WTC11 (cell line): ENCODE results near the gene GGN. TPM values are rescaled to one million over a fixed set of nuclear protein-coding genes. Genes with fewer than 3 reads are reported as not detected.

ENCODE experiments used
- ATAC-seq: fragments of 200-7000 bp; cut with Tn5 transposase; 2 replicates; pipeline ENCODE4 v1.10.0; 2021; ENCODE audit warnings: mild to moderate bottlenecking, moderate library complexity
- CTCF ChIA-PET: fragments of 300-600 bp; sonication (Branson Sonifier 250); formaldehyde crosslinking; loops from one replicate; lab custom pipeline; 2021; ENCODE audit warnings: antibody characterized with exemption; lab: Charles Lee
- POLR2A ChIA-PET: fragments of 350-600 bp; sonication (Branson Sonifier 250); formaldehyde crosslinking; loops from one replicate; lab custom pipeline; 2021; ENCODE audit warnings: antibody characterized with exemption; lab: Charles Lee
- DNase-seq: peaks from one replicate; pipeline ENCODE4 v3.0.0; 2021; ENCODE audit warnings: low spot score
- H3K27ac Mint-ChIP-seq: 2 replicates; pipeline ENCODE4 v1.8.0; 2021; ENCODE audit warnings: mixed read lengths
- H3K27me3 Mint-ChIP-seq: 2 replicates; pipeline ENCODE4 v1.8.0; 2021; ENCODE audit warnings: low read depth, mild to moderate bottlenecking, moderate library complexity, mixed read lengths
- H3K36me3 Mint-ChIP-seq: 2 replicates; pipeline ENCODE4 v1.8.0; 2021; ENCODE audit warnings: mixed read lengths
- H3K4me1 Mint-ChIP-seq: 2 replicates; pipeline ENCODE4 v1.8.0; 2022; ENCODE audit warnings: mixed read lengths
- H3K4me3 Mint-ChIP-seq: 2 replicates; pipeline ENCODE4 v1.8.0; 2021; ENCODE audit warnings: mild to moderate bottlenecking, moderate library complexity, mixed read lengths
- H3K9me3 Mint-ChIP-seq: 2 replicates; pipeline ENCODE4 v1.8.0; 2021; ENCODE audit warnings: mixed read lengths
- ERG ChIP-seq: fragments of 250-450 bp; sonication (Bioruptor Pico); IDR thresholded peaks from 2 replicates; pipeline ENCODE4 v1.8.0; 2021; ENCODE audit warnings: mild to moderate bottlenecking
- IRF2 ChIP-seq: sonication (generic); formaldehyde crosslinking; IDR thresholded peaks from 2 replicates; pipeline ENCODE4 v1.8.0; 2022; ENCODE audit warnings: low read depth, missing genetic modification reagents, borderline replicate concordance
- MAX ChIP-seq: sonication (generic); formaldehyde crosslinking; IDR thresholded peaks from 2 replicates; pipeline ENCODE4 v1.8.0; 2022; ENCODE audit warnings: mild to moderate bottlenecking, missing genetic modification reagents
- NR1H2 ChIP-seq: sonication (generic); formaldehyde crosslinking; IDR thresholded peaks from 2 replicates; pipeline ENCODE4 v1.9.0; 2021; ENCODE audit warnings: mild to moderate bottlenecking, moderate library complexity, missing genetic modification reagents
- NR2C2 ChIP-seq: sonication (generic); formaldehyde crosslinking; IDR thresholded peaks from 2 replicates; pipeline ENCODE4 v1.8.0; 2022; ENCODE audit warnings: mild to moderate bottlenecking, missing genetic modification reagents
- NR3C1 ChIP-seq: sonication (generic); formaldehyde crosslinking; conservative IDR thresholded peaks from 2 replicates; pipeline ENCODE4 v1.8.1; 2023; ENCODE audit warnings: low read depth, mild to moderate bottlenecking, missing genetic modification reagents
- PRDM15 ChIP-seq: sonication (generic); formaldehyde crosslinking; IDR thresholded peaks from 2 replicates; pipeline ENCODE4 v1.8.0; 2022; ENCODE audit warnings: missing genetic modification reagents
- SMAD4 ChIP-seq: sonication (generic); formaldehyde crosslinking; IDR thresholded peaks from 2 replicates; pipeline ENCODE4 v1.8.0; 2022; ENCODE audit warnings: mild to moderate bottlenecking, missing genetic modification reagents
- STAT6 ChIP-seq: sonication (generic); formaldehyde crosslinking; conservative IDR thresholded peaks from 2 replicates; pipeline ENCODE4 v1.8.1; 2023; ENCODE audit warnings: mild to moderate bottlenecking, low read depth, missing genetic modification reagents, moderate library complexity
- ZNF138 ChIP-seq: sonication (generic); formaldehyde crosslinking; conservative IDR thresholded peaks from 2 replicates; pipeline ENCODE4 v1.8.1; 2022; ENCODE audit warnings: mild to moderate bottlenecking, moderate library complexity, missing genetic modification reagents
- ZNF219 ChIP-seq: sonication (generic); formaldehyde crosslinking; IDR thresholded peaks from 2 replicates; pipeline ENCODE4 v1.8.0; 2023; ENCODE audit warnings: missing genetic modification reagents, mild to moderate bottlenecking, borderline replicate concordance
- ZNF263 ChIP-seq: sonication (generic); formaldehyde crosslinking; IDR thresholded peaks from 2 replicates; pipeline ENCODE4 v1.8.1; 2022; ENCODE audit warnings: low read depth, mild to moderate bottlenecking, moderate library complexity, missing genetic modification reagents
- ZNF396 ChIP-seq: fragments of 250-450 bp; sonication (Bioruptor Pico); IDR thresholded peaks from 2 replicates; pipeline ENCODE4 v1.8.0; 2021; ENCODE audit warnings: mild to moderate bottlenecking, moderate library complexity, borderline replicate concordance
- ZNF425 ChIP-seq: fragments of 250-450 bp; sonication (Bioruptor Pico); conservative IDR thresholded peaks from 2 replicates; pipeline ENCODE4 v1.9.0; 2021; ENCODE audit warnings: mild to moderate bottlenecking
- total RNA-seq: library from RNA; stranded (reverse); gene quantifications from 3 replicates; pipeline ENCODE4 v1.2.3, GENCODE V29; 2021

Gene GGN
- total RNA-seq, 1 experiment from 2014 or later, result 2.4 TPM

DNA sequence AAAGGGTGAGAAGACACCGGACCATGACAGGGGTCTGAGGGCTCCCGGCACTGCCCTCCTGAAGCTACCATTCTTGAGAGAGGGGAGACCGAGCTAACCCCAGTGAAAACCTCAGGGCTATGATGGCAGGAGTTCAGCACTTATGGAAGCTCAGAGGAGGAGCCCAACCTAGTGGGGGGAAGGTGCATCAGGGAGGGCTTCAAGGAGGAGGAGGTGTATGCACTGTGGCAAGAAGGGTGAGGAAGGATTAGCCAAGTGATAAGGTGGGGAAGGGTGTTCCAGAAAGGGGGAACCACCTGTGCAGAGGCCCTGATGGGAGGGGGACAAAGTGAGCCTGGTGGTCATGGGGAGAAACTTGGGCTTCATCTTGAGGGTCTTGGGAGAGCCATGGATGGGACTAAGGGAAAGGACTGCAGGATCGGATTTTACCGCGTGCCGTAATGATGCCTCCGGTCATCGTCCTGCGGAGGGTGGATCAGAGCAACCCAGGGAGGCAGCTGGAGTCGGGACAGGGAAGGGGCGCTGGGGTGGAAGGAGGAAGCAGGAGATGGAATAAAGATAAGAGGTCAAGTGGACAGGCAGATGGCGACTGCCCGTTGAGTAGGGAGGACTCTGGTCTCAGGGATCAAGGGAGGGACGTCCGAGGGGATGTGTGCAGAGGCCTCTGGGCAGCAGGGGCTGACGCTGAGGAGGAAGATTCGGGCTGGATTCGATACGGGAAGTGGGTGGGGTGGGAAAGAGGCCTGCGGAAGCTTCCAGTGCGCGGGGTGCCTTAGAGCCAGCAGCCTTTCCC, 26.8 kb downstream of the GGN start:
- H3K4me3 Mint-ChIP-seq, result peak overlapping the region; percentile 86

More for the DNA sequence above, 26.8 kb downstream of the GGN start:
- H3K27me3 Mint-ChIP-seq, result peaks cover 68% of the 10 kb centered on the region
- DNase-seq (no peak), ATAC-seq (no peak)
- H3K4me1 Mint-ChIP-seq, result peaks cover 10% of the 10 kb centered on the region
- H3K9me3 Mint-ChIP-seq, result no peaks in the 10 kb centered on the region
- CTCF ChIA-PET, result interaction anchor here (0.9 to 2.9 kb wide), 12 partner anchors 10 to 218 kb away, joined by 3 to 19 read pairs (median 4); partner anchors contain the start of genes CATSPERG, FAM98C, GGN and PSMD8
- POLR2A ChIA-PET, result interaction anchor here (1.1 to 2.7 kb wide), 4 partner anchors 13 to 56 kb away, joined by 3 to 16 read pairs (median 5); partner anchors contain the start of genes GGN and PSMD8
- TF ChIP-seq IRF2 (CRISPR knock-in tag), result no peak
- no peak for TF ChIP-seq ERG (CRISPR knock-in tag)
- TF ChIP-seq NR3C1 (CRISPR knock-in tag), result no peak
- no peak for TF ChIP-seq STAT6
- no peak for TF ChIP-seq NR2C2
- no peak for TF ChIP-seq ZNF396 (CRISPR knock-in tag)
- TF ChIP-seq NR1H2 (CRISPR knock-in tag), result no peak
- peak; percentile 86; the same call in 1 of the 2 replicates for TF ChIP-seq ZNF263 (CRISPR knock-in tag)
- TF ChIP-seq ZNF425 (CRISPR knock-in tag), result no peak
- TF ChIP-seq MAX (CRISPR knock-in tag), result peak; percentile 9; the same call in 1 of the 2 replicates
- peak; percentile 42 for TF ChIP-seq PRDM15 (CRISPR knock-in tag)
- no peak for TF ChIP-seq SMAD4 (CRISPR knock-in tag)
- TF ChIP-seq ZNF138 (CRISPR knock-in tag), result no peak
- TF ChIP-seq ZNF219, result no peak
- no peaks in the 10 kb centered on the region for H3K36me3 Mint-ChIP-seq
- no peak overlapping the region for H3K27ac Mint-ChIP-seq
